H1 (cell line): ENCODE results near the gene PIK3R5. TPM values are rescaled to one million over a fixed set of nuclear protein-coding genes. Genes with fewer than 3 reads are reported as not detected.

Experiments used
- CTCF ChIA-PET: fragments of 300-600 bp; sonication (Branson Sonifier 250); formaldehyde crosslinking; loops from one replicate; lab custom pipeline; 2021; ENCODE audit not compliant: partially characterized antibody; lab: Charles Lee
- POLR2A ChIA-PET: fragments of 300-600 bp; sonication (Branson Sonifier 250); formaldehyde crosslinking; loops from one replicate; lab custom pipeline; 2021; ENCODE audit warnings: inconsistent platforms; ENCODE audit not compliant: partially characterized antibody; lab: Charles Lee
- DNase-seq, 2 experiments: peaks; one replicate each; pipeline versions ENCODE4 v3.0.0 to v3.0.0-alpha.2; 2010 to 2022; ENCODE audit warnings: low spot score in 2 of 2, low read depth in 1 of 2, mixed read lengths in 1 of 2
- FAIRE-seq: peaks from 2 replicates; lab custom pipeline; 2011; peaks lifted over from hg19 to GRCh38; lab: Jason Lieb, UNC
- H2AFZ ChIP-seq: 2 replicates; pipeline ENCODE4 v1.8.1; 2012; ENCODE audit warnings: low read length, inconsistent platforms
- H2AK5ac ChIP-seq: 2 replicates; pipeline ENCODE4 v1.6.1; 2013; ENCODE audit warnings: low read depth, low read length
- H2BK120ac ChIP-seq: replicated peaks from 2 replicates; pipeline ENCODE3; 2013; ENCODE audit warnings: low read depth, low read length, inconsistent platforms
- H2BK12ac ChIP-seq: 2 replicates; pipeline ENCODE4 v1.6.1; 2013; ENCODE audit warnings: low read depth, low read length
- H2BK15ac ChIP-seq: 2 replicates; pipeline ENCODE4 v1.6.1; 2013; ENCODE audit warnings: low read length
- H2BK20ac ChIP-seq: 2 replicates; pipeline ENCODE4 v1.6.1; 2013; ENCODE audit warnings: low read length
- H2BK5ac ChIP-seq: 2 replicates; pipeline ENCODE4 v1.6.1; 2013; ENCODE audit warnings: low read depth, low read length
- H3K14ac ChIP-seq: 2 replicates; pipeline ENCODE4 v1.6.1; 2013; ENCODE audit warnings: inconsistent platforms; ENCODE audit not compliant: insufficient read length
- H3K18ac ChIP-seq: 2 replicates; pipeline ENCODE4 v1.6.1; 2013; ENCODE audit warnings: low read length; ENCODE audit errors: extremely low read depth
- H3K23ac ChIP-seq: 2 replicates; pipeline ENCODE4 v1.6.1; 2013; ENCODE audit warnings: inconsistent platforms; ENCODE audit not compliant: insufficient read length
- H3K23me2 ChIP-seq: 2 replicates; pipeline ENCODE4 v1.6.1; 2013; ENCODE audit warnings: low read depth, low read length
- H3K27ac ChIP-seq: 2 replicates; pipeline ENCODE4 v1.6.1; 2011; ENCODE audit warnings: low read depth, low read length, inconsistent platforms
- H3K27me3 ChIP-seq, 4 experiments: replicated peaks in 1 of 4; 1 replicate in 1 of 4; 2 replicates in 3 of 4; pipeline versions ENCODE4 v1.6.1 to v1.8.1; 2011 to 2013; ENCODE audit warnings: low read length in 3 of 4, mild to moderate bottlenecking in 3 of 4, inconsistent platforms in 2 of 4, mixed read lengths in 2 of 4, moderate library complexity in 1 of 4; ENCODE audit not compliant: control insufficient read depth in 3 of 4, insufficient read depth in 3 of 4; ENCODE audit errors: extremely low read depth in 1 of 4
- H3K36me3 ChIP-seq, 4 experiments: 2 replicates each; pipeline versions ENCODE4 v1.6.1 to v1.8.1; 2011 to 2013; ENCODE audit warnings: mild to moderate bottlenecking in 4 of 4, low read length in 3 of 4, moderate library complexity in 2 of 4, control low read depth in 1 of 4, inconsistent platforms in 1 of 4; ENCODE audit not compliant: insufficient read depth in 4 of 4, control insufficient read depth in 2 of 4
- H3K4ac ChIP-seq: replicated peaks from 2 replicates; pipeline ENCODE3; 2013; ENCODE audit warnings: low read length, low read depth, mixed read lengths, inconsistent platforms; ENCODE audit not compliant: insufficient read length
- H3K4me1 ChIP-seq, 4 experiments: replicated peaks in 1 of 4; 1 replicate in 1 of 4; 2 replicates in 3 of 4; pipeline versions ENCODE4 v1.6.1 to v1.8.1; 2011 to 2013; ENCODE audit warnings: low read length in 3 of 4, inconsistent platforms in 2 of 4, mixed read lengths in 1 of 4; ENCODE audit not compliant: insufficient read depth in 4 of 4, control insufficient read depth in 3 of 4
- H3K4me2 ChIP-seq, 2 experiments: 2 replicates each; pipeline versions ENCODE4 v1.6.1 to v1.8.1; 2011 to 2013; ENCODE audit warnings: low read depth in 2 of 2, low read length in 2 of 2, control low read depth in 1 of 2, inconsistent platforms in 1 of 2, mild to moderate bottlenecking in 1 of 2; ENCODE audit not compliant: insufficient read depth in 1 of 2
- H3K4me3 ChIP-seq, 4 experiments: fragments of 200-600, 300-600 bp in 1 of 4; sonication (generic), shearing (Covaris generic), sonication (Bioruptor Twin) in 1 of 4; 2 replicates each; pipeline versions ENCODE4 v1.5.1 to v1.8.1; 2011 to 2016; ENCODE audit warnings: low read length in 4 of 4, low read depth in 3 of 4, control low read depth in 2 of 4, inconsistent platforms in 2 of 4, mild to moderate bottlenecking in 2 of 4, mixed read lengths in 1 of 4, moderate library complexity in 1 of 4; ENCODE audit not compliant: insufficient read depth in 2 of 4; ENCODE audit errors: extremely low read depth in 1 of 4
- H3K56ac ChIP-seq: replicated peaks from 2 replicates; pipeline ENCODE3; 2013; ENCODE audit warnings: low read depth, mild to moderate bottlenecking, mixed read lengths, low read length, inconsistent platforms; ENCODE audit not compliant: insufficient read length
- H3K79me1 ChIP-seq: 2 replicates; pipeline ENCODE4 v1.6.1; 2013; ENCODE audit warnings: low read depth, low read length, control low read depth
- H3K79me2 ChIP-seq, 2 experiments: 2 replicates each; pipeline versions ENCODE4 v1.6.1 to v1.8.1; 2012 to 2013; ENCODE audit warnings: low read length in 2 of 2, mild to moderate bottlenecking in 2 of 2, inconsistent platforms in 1 of 2; ENCODE audit not compliant: insufficient read depth in 2 of 2, control insufficient read depth in 1 of 2
- H3K9ac ChIP-seq, 4 experiments: replicated peaks in 1 of 4; 1 replicate in 1 of 4; 2 replicates in 3 of 4; pipeline versions ENCODE4 v1.6.1 to v1.8.1; 2011 to 2013; ENCODE audit warnings: low read depth in 3 of 4, low read length in 3 of 4, control low read depth in 2 of 4, mild to moderate bottlenecking in 2 of 4, moderate library complexity in 2 of 4, inconsistent platforms in 1 of 4; ENCODE audit errors: extremely low read depth in 1 of 4
- H3K9me3 ChIP-seq, 2 experiments: 2 replicates each; pipeline versions ENCODE4 v1.6.1 to v1.8.1; 2012 to 2013; ENCODE audit warnings: mild to moderate bottlenecking in 2 of 2, moderate library complexity in 2 of 2, control low read depth in 1 of 2, inconsistent platforms in 1 of 2, low read depth in 1 of 2, low read length in 1 of 2, mixed read lengths in 1 of 2; ENCODE audit not compliant: insufficient read depth in 2 of 2
- H4K20me1 ChIP-seq, 2 experiments: replicated peaks in 1 of 2; 2 replicates each; pipeline versions ENCODE3 to v1.8.1; 2011 to 2013; ENCODE audit warnings: inconsistent platforms in 2 of 2, low read length in 2 of 2, mild to moderate bottlenecking in 1 of 2; ENCODE audit not compliant: insufficient read depth in 2 of 2, control insufficient read depth in 1 of 2
- H4K5ac ChIP-seq: 2 replicates; pipeline ENCODE4 v1.6.1; 2013; ENCODE audit warnings: low read length, low read depth, mixed read lengths, inconsistent platforms; ENCODE audit not compliant: insufficient read length
- H4K8ac ChIP-seq: 2 replicates; pipeline ENCODE4 v1.8.0; 2013; ENCODE audit warnings: mild to moderate bottlenecking, moderate library complexity, low read length, inconsistent platforms; ENCODE audit not compliant: insufficient read depth; ENCODE audit errors: extremely low read depth
- H4K91ac ChIP-seq: replicated peaks from 2 replicates; pipeline ENCODE3; 2013; ENCODE audit warnings: low read length, mixed read lengths, inconsistent platforms; ENCODE audit not compliant: insufficient read length
- ATF3 ChIP-seq: IDR thresholded peaks from 2 replicates; pipeline ENCODE4 v1.6.1; 2011; ENCODE audit warnings: low read depth, mild to moderate bottlenecking, low read length; ENCODE audit not compliant: insufficient read depth
- BRCA1 ChIP-seq: IDR thresholded peaks from 2 replicates; pipeline ENCODE4 v1.6.1; 2012; ENCODE audit warnings: low read depth, low read length, improper control_type of control experiment
- NANOG ChIP-seq: IDR thresholded peaks from 2 replicates; pipeline ENCODE4 v1.6.1; 2011; ENCODE audit warnings: low read length, low read depth, mild to moderate bottlenecking, inconsistent platforms; ENCODE audit not compliant: insufficient read depth, poor library complexity, severe bottlenecking
- POLR2A ChIP-seq, 2 experiments: IDR thresholded peaks; 1 replicate in 1 of 2; 2 replicates in 1 of 2; pipeline ENCODE4 v1.6.1; 2011; ENCODE audit warnings: low read depth in 2 of 2, low read length in 2 of 2, mild to moderate bottlenecking in 2 of 2; ENCODE audit errors: control extremely low read depth in 1 of 2
- SUZ12 ChIP-seq: fragments of 200-600 bp; sonication (generic); IDR thresholded peaks from 2 replicates; pipeline ENCODE4 v1.6.1; 2012; ENCODE audit warnings: mild to moderate bottlenecking, inconsistent platforms, low read length, moderate library complexity, mixed read lengths
- TAF7 ChIP-seq: optimal IDR thresholded peaks from 2 replicates; pipeline ENCODE3; 2011; ENCODE audit warnings: low read depth, mild to moderate bottlenecking, inconsistent platforms, low read length, moderate library complexity, borderline replicate concordance
- YY1 ChIP-seq: IDR thresholded peaks from 2 replicates; pipeline ENCODE4 v1.6.1; 2011; ENCODE audit warnings: low read depth, mild to moderate bottlenecking, low read length
- WGBS, 2 experiments: shearing (Covaris generic) in 1 of 2; methylation state at CpG; one replicate each; pipeline versions ENCODE4 v1.1.6 to v1.1.7; 2013 to 2015; ENCODE audit warnings: low lambda C conversion rate in 2 of 2, mixed read lengths in 2 of 2, inconsistent platforms in 1 of 2, low coverage in 1 of 2, missing lambda C conversion rate in 1 of 2; ENCODE audit not compliant: insufficient replicate concordance in 2 of 2, insufficient coverage in 1 of 2, insufficient read length in 1 of 2; ENCODE audit errors: extremely low coverage in 1 of 2, missing lambda C conversion rate in 1 of 2; 5-methylcytosine and 5-hydroxymethylcytosine counted together
- polyA plus RNA-seq, 7 experiments: library from polyadenylated mRNA; depleted of rRNA in 3 of 7; stranded (reverse) in 5 of 7; unstranded in 2 of 7; fragments of >200 nt in 5 of 7; fragments of 200-250 nt in 2 of 7; gene quantifications; 1 replicate in 5 of 7; 2 replicates in 1 of 7; 4 replicates in 1 of 7; pipeline versions ENCODE4 v1.2.1 to v1.2.3, GENCODE V29; 2011 to 2013; ENCODE audit warnings: missing spikeins in 2 of 7, mixed read lengths in 2 of 7
- total RNA-seq: library from RNA; stranded (reverse); fragmentation: NEBNext Ultra II Directional; extraction: Animal tissue kit (Norgen Biotek cat#: 25700); gene quantifications from 2 replicates; pipeline ENCODE4 v1.2.1, GENCODE V29; 2021

PIK3R5 gene
- total and polyA plus RNA-seq, 2 of the 8 experiments (the other 6 are each of a cell fraction or from before 2014, with no cell fraction given), result 2.7 to 4.3 TPM

- H3K4me1 ChIP-seq, result no peaks in the 10 kb centered on the region
- H2AFZ ChIP-seq, result no peak overlapping the region
- no peak overlapping the region for H4K5ac ChIP-seq
- FAIRE-seq, result no peak
- H4K91ac ChIP-seq, result no peak overlapping the region
- DNase-seq, result no peak
- no peak overlapping the region for H2AK5ac ChIP-seq
- H3K4me2 ChIP-seq, result no peak overlapping the region
- no peaks in the 10 kb centered on the region for H4K20me1 ChIP-seq
- H3K36me3 ChIP-seq, result no peaks in the 10 kb centered on the region
- H3K27ac ChIP-seq, result no peak overlapping the region
- no peak overlapping the region for H4K8ac ChIP-seq
- no peak for TF ChIP-seq NANOG
- no peak for TF ChIP-seq TAF7
- no peak for TF ChIP-seq SUZ12
- no peak for TF ChIP-seq YY1
- no peak for TF ChIP-seq BRCA1
- no peak for TF ChIP-seq POLR2A (IDR thresholded peaks at IDR 0.05; ENCODE audit: control extremely low read depth in 1 of 2, low read depth in 2 of 2, low read length in 2 of 2)
- TF ChIP-seq ATF3, result no peak
- no peak overlapping the region for H3K9ac ChIP-seq
- H3K9me3 ChIP-seq, result no peaks in the 10 kb centered on the region; a peak in 1 of 4 replicates
- WGBS, 2 experiments, result 93% methylated on average over 4 of the region's 4 CpGs; no CpG with 5 or more reads in 1 of the 2 experiments
- no peak overlapping the region for H3K4me3 ChIP-seq
- no peak overlapping the region for H3K18ac ChIP-seq
- no peaks in the 10 kb centered on the region for H3K79me2 ChIP-seq
- H2BK12ac ChIP-seq, result no peak overlapping the region
- H2BK5ac ChIP-seq, result no peak overlapping the region
- no peak overlapping the region for H3K23ac ChIP-seq
- H2BK120ac ChIP-seq, result no peak overlapping the region
- no peak overlapping the region for H3K14ac ChIP-seq
- no peaks in the 10 kb centered on the region for H3K27me3 ChIP-seq
- H3K23me2 ChIP-seq, result no peaks in the 10 kb centered on the region
- ChIA-PET POLR2A (no interaction called here), CTCF (interaction anchor here (1.0 to 2.1 kb wide), 6 partner anchors 10 to 163 kb away, joined by 3 to 10 read pairs (median 5); no protein-coding TSS in a partner anchor)
- H2BK20ac ChIP-seq, result no peak overlapping the region
- H2BK15ac ChIP-seq, result no peak overlapping the region
- H3K79me1 ChIP-seq, result no peaks in the 10 kb centered on the region
- H3K4ac ChIP-seq, result no peak overlapping the region
- no peak overlapping the region for H3K56ac ChIP-seq
Observed at GRCh38 chr17:8985054-8985701, 19.7 kb upstream of the PIK3R5 start.
